ENCODE results near the gene MAEL. TPM values are rescaled to one million over a fixed set of nuclear protein-coding genes. Genes with fewer than 3 reads are reported as not detected.

Gene MAEL
- total and polyA plus RNA-seq, 2 donors (not counting 1 experiment from before 2014, with no cell fraction given) = 0.04 TPM; not detected in 1

GRCh38 chr1:167054946-167055630 lies 66.0 kb downstream of the MAEL start:
- H3K27me3 ChIP-seq (replicated peaks in 1 of 4; ENCODE audit: control extremely low read depth in 1 of 4, control insufficient read depth in 3 of 4, insufficient read depth in 4 of 4, low read length in 3 of 4) = peaks cover 0 to 7% (median 0%) of the 10 kb centered on the region in 4 experiments
- intact Hi-C loops (cut with micrococcal nuclease) = loop anchor here (5.0 kb wide), 1 partner anchor 78 kb away; the partner anchor contains the start of gene ILDR2
- H3K36me3 ChIP-seq (replicated peaks in 1 of 2; ENCODE audit: control extremely low read depth in 1 of 2, control insufficient read depth in 1 of 2, extremely low read depth in 1 of 2, insufficient read depth in 2 of 2, low read length in 1 of 2) = no peaks in the 10 kb centered on the region
- H3K9me3 ChIP-seq (ENCODE audit: control extremely low read depth in 1 of 3, control insufficient read depth in 2 of 3, insufficient read depth in 1 of 3, low read length in 2 of 3) = no peaks in the 10 kb centered on the region
- TF ChIP-seq, protein P1, sequence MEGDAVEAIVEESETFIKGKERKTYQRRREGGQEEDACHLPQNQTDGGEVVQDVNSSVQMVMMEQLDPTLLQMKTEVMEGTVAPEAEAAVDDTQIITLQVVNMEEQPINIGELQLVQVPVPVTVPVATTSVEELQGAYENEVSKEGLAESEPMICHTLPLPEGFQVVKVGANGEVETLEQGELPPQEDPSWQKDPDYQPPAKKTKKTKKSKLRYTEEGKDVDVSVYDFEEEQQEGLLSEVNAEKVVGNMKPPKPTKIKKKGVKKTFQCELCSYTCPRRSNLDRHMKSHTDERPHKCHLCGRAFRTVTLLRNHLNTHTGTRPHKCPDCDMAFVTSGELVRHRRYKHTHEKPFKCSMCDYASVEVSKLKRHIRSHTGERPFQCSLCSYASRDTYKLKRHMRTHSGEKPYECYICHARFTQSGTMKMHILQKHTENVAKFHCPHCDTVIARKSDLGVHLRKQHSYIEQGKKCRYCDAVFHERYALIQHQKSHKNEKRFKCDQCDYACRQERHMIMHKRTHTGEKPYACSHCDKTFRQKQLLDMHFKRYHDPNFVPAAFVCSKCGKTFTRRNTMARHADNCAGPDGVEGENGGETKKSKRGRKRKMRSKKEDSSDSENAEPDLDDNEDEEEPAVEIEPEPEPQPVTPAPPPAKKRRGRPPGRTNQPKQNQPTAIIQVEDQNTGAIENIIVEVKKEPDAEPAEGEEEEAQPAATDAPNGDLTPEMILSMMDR (IDR thresholded peaks at IDR 0.05) = no peak
- no peak for TF ChIP-seq EZH2 (IDR thresholded peaks at IDR 0.05; ENCODE audit: borderline replicate concordance, insufficient read depth, low read depth, low read length, poor library complexity, severe bottlenecking)
- H3K9ac ChIP-seq (ENCODE audit: low read length) = no peak overlapping the region
- peaks cover 4% of the 10 kb centered on the region for H3K4me1 Mint-ChIP-seq
- H3K9me3 Mint-ChIP-seq (ENCODE audit: insufficient read depth) = no peaks in the 10 kb centered on the region
- no peak overlapping the region for H2AFZ ChIP-seq (ENCODE audit: insufficient read depth, low read depth, low read length, poor library complexity, severe bottlenecking)
- peaks cover 4% of the 10 kb centered on the region for H3K27me3 Mint-ChIP-seq
- H3K27ac ChIP-seq (ENCODE audit: low read length in 2 of 2) = no peak overlapping the region
- no peak overlapping the region for H3K4me2 ChIP-seq (replicated peaks; ENCODE audit: low read depth, low read length, poor library complexity, severe bottlenecking)
- H3K79me2 ChIP-seq (ENCODE audit: control insufficient read depth, insufficient read depth, low read length) = no peaks in the 10 kb centered on the region
- POLR2A ChIA-PET = no interaction called here
- DNase-seq (no peak), ATAC-seq (ENCODE audit: low read depth) (no peak)
- H3K4me3 Mint-ChIP-seq = no peak overlapping the region
- CTCF ChIA-PET = interaction anchor here (17.0 kb wide), 1 partner anchor 148 kb away, joined by 944 read pairs; no protein-coding TSS in a partner anchor
- H4K20me1 ChIP-seq (ENCODE audit: control insufficient read depth, insufficient read depth, low read length, poor library complexity, severe bottlenecking) = no peaks in the 10 kb centered on the region
- WGBS (ENCODE audit: insufficient coverage) = 82% methylated on average over 13 of the region's 14 CpGs
- H3K27ac Mint-ChIP-seq = no peak overlapping the region
- peaks cover 3 to 6% of the 10 kb centered on the region in 2 donors for H3K4me1 ChIP-seq (ENCODE audit: control insufficient read depth in 2 of 2, insufficient read depth in 2 of 2, low read length in 2 of 2)
- H3K4me3 ChIP-seq (ENCODE audit: control extremely low read depth in 1 of 5, extremely low read depth in 1 of 5, insufficient read depth in 1 of 5, low read depth in 2 of 5, low read length in 4 of 5) = no peak overlapping the region

All from B cell (primary cell).